ENCODE measurements around the gene POU2F1.

DNA sequence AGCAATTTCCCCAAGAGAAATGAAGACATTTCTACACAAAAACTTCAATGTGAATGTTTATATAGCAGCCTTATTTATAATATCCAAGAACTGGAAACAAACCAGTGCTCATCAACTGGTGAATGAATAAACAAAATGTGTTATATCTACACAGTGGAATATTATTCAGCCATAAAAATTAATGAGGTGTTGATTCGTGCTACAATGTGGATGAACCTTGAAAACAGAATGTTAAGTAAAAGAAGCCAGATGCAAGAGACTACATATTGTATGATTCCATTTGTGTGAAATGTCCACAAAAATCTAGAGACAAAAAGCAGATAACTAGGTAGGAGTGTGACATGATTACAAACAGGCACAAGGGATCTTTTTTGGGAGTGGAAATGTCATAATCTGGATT, 187.7 kb downstream of the POU2F1 start:
- TF ChIP-seq, protein P1, sequence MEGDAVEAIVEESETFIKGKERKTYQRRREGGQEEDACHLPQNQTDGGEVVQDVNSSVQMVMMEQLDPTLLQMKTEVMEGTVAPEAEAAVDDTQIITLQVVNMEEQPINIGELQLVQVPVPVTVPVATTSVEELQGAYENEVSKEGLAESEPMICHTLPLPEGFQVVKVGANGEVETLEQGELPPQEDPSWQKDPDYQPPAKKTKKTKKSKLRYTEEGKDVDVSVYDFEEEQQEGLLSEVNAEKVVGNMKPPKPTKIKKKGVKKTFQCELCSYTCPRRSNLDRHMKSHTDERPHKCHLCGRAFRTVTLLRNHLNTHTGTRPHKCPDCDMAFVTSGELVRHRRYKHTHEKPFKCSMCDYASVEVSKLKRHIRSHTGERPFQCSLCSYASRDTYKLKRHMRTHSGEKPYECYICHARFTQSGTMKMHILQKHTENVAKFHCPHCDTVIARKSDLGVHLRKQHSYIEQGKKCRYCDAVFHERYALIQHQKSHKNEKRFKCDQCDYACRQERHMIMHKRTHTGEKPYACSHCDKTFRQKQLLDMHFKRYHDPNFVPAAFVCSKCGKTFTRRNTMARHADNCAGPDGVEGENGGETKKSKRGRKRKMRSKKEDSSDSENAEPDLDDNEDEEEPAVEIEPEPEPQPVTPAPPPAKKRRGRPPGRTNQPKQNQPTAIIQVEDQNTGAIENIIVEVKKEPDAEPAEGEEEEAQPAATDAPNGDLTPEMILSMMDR (optimal IDR thresholded peaks at IDR 0.05 in 1 of 3, IDR thresholded peaks at IDR 0.05 in 1 of 3, conservative IDR thresholded peaks at IDR 0.05 in 1 of 3; ENCODE audit: extremely low read depth in 1 of 3, insufficient read depth in 2 of 3, low read length in 3 of 3), result no peak
- no peak for TF ChIP-seq EZH2 (IDR thresholded peaks at IDR 0.05; ENCODE audit: low read length)
